Activated T-cell treated with anti-CD3 and anti-CD28 coated beads for 1 hour (primary cell): Measurements from ENCODE around the gene SLC12A8.

Experiments
- DNase-seq: peaks from one replicate; pipeline ENCODE4 v3.0.0-alpha.2; 2020; ENCODE audit warnings: low read depth

SLC12A8 gene

GRCh38 chr3:125154110-125154509 is 58.4 kb downstream of the SLC12A8 start:
- no peak for DNase-seq

GRCh38 chr3:125152951-125153350 is 59.6 kb downstream of the SLC12A8 start:
- DNase-seq, result no peak

GRCh38 chr3:125151916-125152315 is 60.6 kb downstream of the SLC12A8 start:
- DNase-seq, result no peak

GRCh38 chr3:125151442-125151817 is 61.1 kb downstream of the SLC12A8 start:
- DNase-seq, result no peak

- peak; percentile 33 for DNase-seq
These were observed 61.8 kb downstream of the SLC12A8 start for GRCh38 chr3:125150525-125151441.

GRCh38 chr3:125149462-125149861 is 63.1 kb downstream of the SLC12A8 start:
- DNase-seq, result no peak

DNA sequence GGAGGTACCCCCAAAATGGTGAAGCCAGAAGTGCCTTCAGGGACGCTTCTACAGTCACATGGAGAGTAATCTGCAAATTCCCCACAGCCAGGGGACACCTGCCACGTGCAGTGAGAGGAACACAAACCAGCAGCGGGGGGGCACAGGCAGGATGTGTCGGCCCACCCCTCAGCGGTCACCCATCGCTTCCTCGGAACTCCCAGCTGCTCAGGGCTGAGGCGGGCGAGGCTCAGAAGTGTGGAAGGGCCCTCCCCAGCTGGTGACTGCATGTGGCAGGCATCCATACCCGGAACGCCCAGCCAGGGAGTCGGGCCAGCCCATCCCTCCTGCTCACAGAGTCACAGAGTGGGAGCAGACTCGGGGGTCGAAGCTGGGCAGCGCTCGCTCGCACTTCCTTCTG is 63.7 kb downstream of the SLC12A8 start:
- DNase-seq, result no peak

DNA sequence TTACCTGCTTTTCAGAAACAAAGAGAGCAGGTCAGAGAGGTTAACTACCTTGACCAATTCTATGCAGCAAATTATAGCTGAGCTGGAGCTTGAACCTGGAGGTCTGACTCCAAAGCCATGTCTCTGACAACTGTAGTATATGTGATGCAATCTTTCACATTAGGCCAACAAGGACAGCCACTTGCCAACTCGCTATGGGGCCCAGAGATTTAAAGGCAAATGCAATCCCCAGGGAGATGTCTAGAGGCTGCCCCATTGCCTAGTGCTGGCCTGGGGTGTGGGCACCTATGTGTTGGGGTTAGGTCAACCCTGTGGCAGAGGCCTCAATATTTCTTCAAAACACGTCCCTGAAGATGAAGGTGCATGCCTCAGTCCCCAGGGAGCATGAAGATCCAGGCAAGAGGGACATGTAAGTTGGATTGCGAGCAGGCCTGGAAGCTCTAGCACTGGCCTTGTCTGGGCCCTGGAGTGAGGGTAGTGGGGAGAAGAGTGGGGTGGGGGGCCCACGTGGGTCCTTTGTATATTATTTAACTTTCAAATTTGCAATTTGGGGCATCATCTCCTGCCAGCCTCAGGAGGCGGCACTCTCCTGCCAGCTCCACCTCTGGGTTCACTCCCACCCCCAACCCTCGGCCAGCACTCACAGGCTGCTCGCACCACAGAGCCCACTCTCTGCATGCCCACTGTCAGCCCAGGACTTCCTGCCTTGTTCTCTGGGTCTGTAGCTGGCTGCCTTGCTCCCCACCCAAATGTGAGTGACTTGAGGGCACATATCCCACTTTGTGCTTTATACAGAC is 64.3 kb downstream of the SLC12A8 start:
- DNase-seq, result no peak

DNA sequence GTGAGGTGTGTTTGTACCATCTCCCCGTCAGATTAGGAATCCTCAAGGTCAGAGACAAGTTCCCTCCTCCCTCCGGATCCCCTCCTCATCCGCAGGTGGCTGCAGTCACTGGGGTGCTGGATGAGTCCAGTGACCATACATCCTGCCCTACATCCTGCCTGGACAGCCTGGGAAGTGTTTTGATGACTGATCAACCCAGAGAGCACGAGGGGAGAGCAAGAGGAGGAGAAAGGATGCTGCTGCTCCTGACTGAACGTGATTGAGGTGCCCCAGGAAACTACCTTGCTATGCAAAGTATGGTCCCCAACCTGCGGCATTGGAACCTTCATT is 65.1 kb downstream of the SLC12A8 start:
- no peak for DNase-seq

- DNase-seq, result no peak
These were observed 65.7 kb downstream of the SLC12A8 start for GRCh38 chr3:125146626-125147490.

- DNase-seq, result no peak
These were observed 66.6 kb downstream of the SLC12A8 start for GRCh38 chr3:125145751-125146475.

- no peak for DNase-seq
These were observed 67.8 kb downstream of the SLC12A8 start for GRCh38 chr3:125144653-125145314.

GRCh38 chr3:125143982-125144652 is 68.4 kb downstream of the SLC12A8 start:
- no peak for DNase-seq

GRCh38 chr3:125143538-125143937 is 69.0 kb downstream of the SLC12A8 start:
- DNase-seq, result no peak

DNA sequence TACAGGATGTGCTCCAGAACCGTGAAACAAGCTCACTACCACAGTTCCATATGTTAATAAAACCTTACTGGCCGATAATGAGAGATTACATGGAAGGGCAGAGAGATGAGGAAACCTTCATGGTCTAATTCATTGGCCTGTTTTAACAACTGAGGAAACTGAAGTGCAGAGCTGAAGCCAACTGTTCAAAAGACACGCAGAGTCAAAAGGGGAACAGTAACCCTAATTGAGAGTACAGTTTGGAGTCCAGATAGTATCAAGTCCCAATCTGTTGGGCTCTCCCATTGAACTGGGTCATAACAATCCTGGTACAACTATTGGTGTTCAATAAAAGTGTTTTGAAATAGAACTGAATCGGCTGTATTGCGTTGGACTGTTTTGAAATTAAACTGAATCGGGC is 69.6 kb downstream of the SLC12A8 start:
- no peak for DNase-seq

GRCh38 chr3:125142420-125142778 is 70.1 kb downstream of the SLC12A8 start:
- no peak for DNase-seq

- peak; percentile 54 for DNase-seq
These were observed 70.7 kb downstream of the SLC12A8 start for GRCh38 chr3:125141596-125142419.

DNA sequence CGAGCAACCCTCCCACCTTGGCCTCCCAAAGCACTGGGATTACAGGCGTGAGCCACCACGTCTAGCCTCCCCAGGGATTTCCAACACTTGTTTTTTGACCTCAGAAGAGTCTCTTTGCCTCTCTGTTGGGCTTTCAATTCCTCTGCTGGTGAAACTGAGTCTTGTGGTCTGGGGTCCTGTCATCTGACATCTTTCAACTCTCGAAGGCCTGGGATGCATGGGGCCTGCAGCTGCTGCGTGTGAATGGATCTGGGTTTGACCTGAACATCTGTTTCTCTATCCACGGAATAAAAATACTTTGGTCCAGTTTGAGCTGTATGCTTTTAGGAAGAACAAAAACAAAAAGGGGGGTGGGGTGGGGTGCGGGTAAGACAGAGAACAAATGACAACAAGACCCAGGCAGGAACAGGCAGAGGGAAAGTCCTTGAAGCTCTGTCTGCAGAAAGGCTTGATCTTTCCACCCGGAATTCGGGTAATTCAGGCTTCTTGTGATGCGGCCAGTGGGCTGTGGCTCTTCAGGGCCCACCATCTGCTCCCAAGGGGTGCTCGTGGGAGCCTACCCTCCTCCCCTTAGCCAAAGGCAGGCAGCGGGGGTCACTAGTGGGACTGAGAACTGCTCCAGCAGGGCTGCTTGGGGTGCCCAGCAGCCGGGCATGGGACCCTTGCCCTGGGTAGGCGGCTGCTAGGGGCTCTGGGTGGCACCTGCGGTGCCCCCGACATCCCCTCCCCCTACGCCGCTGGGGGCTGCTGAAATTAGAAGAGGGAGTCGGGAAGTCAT is 71.5 kb downstream of the SLC12A8 start:
- DNase-seq, result no peak
